ENCODE measurements around the gene RUNX1. TPM values are rescaled to one million over a fixed set of nuclear protein-coding genes. Genes with fewer than 3 reads are reported as not detected.

The RUNX1 gene
- polyA plus RNA-seq, 3 donors: 6.2 to 49.7 (median 8.7) TPM

DNA sequence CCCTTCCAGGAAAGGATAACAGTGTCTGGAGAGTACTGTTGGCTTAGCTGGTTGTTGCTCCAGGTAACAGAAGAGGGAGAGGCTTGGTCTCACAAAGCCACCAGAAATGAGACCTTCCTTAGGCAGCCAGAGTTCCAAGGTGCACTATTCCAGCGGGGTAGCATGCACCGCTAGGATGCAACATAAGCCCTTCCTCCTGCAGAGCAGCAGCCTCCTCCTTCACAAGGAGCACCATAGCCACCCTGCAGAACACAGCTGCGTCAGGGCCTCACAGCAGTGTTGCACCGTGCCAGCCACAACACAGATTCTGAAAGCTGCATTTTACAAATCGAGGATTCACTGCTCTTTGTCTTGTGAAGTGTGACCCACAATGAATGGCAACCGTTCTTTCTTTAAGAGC lies 238.3 kb downstream of the RUNX1 start:
- Histone ChIP-seq H3K9ac (ENCODE audit: insufficient read depth, low read length, poor library complexity, severe bottlenecking) (no peak overlapping the region), H2AFZ (ENCODE audit: insufficient read depth, low read depth, low read length, poor library complexity, severe bottlenecking) (no peak overlapping the region), H3K4me1 (ENCODE audit: control insufficient read depth in 1 of 2, insufficient read depth in 2 of 2, low read length in 2 of 2) (peaks cover 33 to 62% of the 10 kb centered on the region in 2 donors), H3K27me3 (ENCODE audit: control insufficient read depth in 2 of 2, insufficient read depth in 2 of 2, low read length in 2 of 2) (no peaks in the 10 kb centered on the region), H3K27ac (ENCODE audit: low read depth in 1 of 2, low read length in 2 of 2) (no peak overlapping the region), H3K9me3 (replicated peaks in 1 of 2; ENCODE audit: control insufficient read depth in 1 of 2, insufficient read depth in 1 of 2, low read length in 2 of 2) (no peaks in the 10 kb centered on the region), H3K79me2 (ENCODE audit: insufficient read depth, low read length) (peaks cover 88% of the 10 kb centered on the region), H3K4me3 (replicated peaks in 1 of 3; ENCODE audit: low read depth in 2 of 3, low read length in 3 of 3) (no peak overlapping the region), H4K20me1 (ENCODE audit: insufficient read depth, low read length) (peaks cover 86% of the 10 kb centered on the region), H3K36me3 (replicated peaks in 1 of 2; ENCODE audit: control insufficient read depth in 1 of 2, insufficient read depth in 2 of 2, low read length in 2 of 2) (peaks cover 38 to 72% of the 10 kb centered on the region in 2 donors), H3K4me2 (replicated peaks; ENCODE audit: extremely low read depth, low read length, poor library complexity, severe bottlenecking) (no peak overlapping the region)
- no peaks in the 10 kb centered on the region for H3K27me3 Mint-ChIP-seq (ENCODE audit: low read depth in 3 of 3)
- TF ChIP-seq CTCF (IDR thresholded peaks at IDR 0.05): no peak
- peak overlapping the region in 1 of 7 donors; percentile 17 for H3K27ac Mint-ChIP-seq
- WGBS (ENCODE audit: insufficient coverage): 98% methylated on average over 5 of the region's 6 CpGs
- no peak overlapping the region for H3K4me3 Mint-ChIP-seq
- H3K9me3 Mint-ChIP-seq: peaks cover 0 to 5% (median 0%) of the 10 kb centered on the region in 7 donors
- H3K4me1 Mint-ChIP-seq: peaks cover 82% of the 10 kb centered on the region
- H3K36me3 Mint-ChIP-seq: peaks cover 74 to 79% of the 10 kb centered on the region in 2 donors
- DNase-seq: no peak
- intact Hi-C loops (cut with micrococcal nuclease): no loop called here

DNA sequence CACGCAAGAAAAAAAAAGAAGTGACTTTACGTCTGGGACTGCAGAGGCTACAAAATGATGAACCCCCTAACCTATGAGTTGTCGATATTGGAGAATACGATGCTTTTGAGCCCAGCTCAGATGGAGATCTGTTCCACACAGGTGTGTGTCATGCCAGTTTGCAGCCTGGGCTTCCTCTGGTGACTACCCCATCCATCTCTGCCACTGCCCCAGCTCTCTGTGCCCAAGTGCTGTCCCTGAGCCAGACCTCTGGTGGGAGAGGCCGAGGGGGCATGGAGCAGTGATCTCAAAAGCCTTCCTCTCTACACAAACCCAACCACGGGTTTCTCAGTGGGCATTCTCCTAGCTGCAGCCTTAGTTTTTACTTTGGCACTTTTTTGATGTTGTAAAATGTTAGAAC lies 239.3 kb downstream of the RUNX1 start:
- H3K36me3 ChIP-seq (replicated peaks in 1 of 2; ENCODE audit: control insufficient read depth in 1 of 2, insufficient read depth in 2 of 2, low read length in 2 of 2): peaks cover 33 to 63% of the 10 kb centered on the region in 2 donors
- peaks cover 82% of the 10 kb centered on the region for H4K20me1 ChIP-seq (ENCODE audit: insufficient read depth, low read length)
- H3K4me1 ChIP-seq (ENCODE audit: control insufficient read depth in 1 of 2, insufficient read depth in 2 of 2, low read length in 2 of 2): peaks cover 35 to 68% of the 10 kb centered on the region in 2 donors
- peaks cover 0 to 5% (median 0%) of the 10 kb centered on the region in 7 donors for H3K9me3 Mint-ChIP-seq
- no peaks in the 10 kb centered on the region for H3K9me3 ChIP-seq (replicated peaks in 1 of 2; ENCODE audit: control insufficient read depth in 1 of 2, insufficient read depth in 1 of 2, low read length in 2 of 2)
- H3K27me3 ChIP-seq (ENCODE audit: control insufficient read depth in 2 of 2, insufficient read depth in 2 of 2, low read length in 2 of 2): no peaks in the 10 kb centered on the region
- H3K4me3 ChIP-seq (replicated peaks in 1 of 3; ENCODE audit: low read depth in 2 of 3, low read length in 3 of 3): no peak overlapping the region
- no peak overlapping the region for H3K4me2 ChIP-seq (replicated peaks; ENCODE audit: extremely low read depth, low read length, poor library complexity, severe bottlenecking)
- no peak for TF ChIP-seq CTCF (IDR thresholded peaks at IDR 0.05)
- no peak overlapping the region for H2AFZ ChIP-seq (ENCODE audit: insufficient read depth, low read depth, low read length, poor library complexity, severe bottlenecking)
- H3K9ac ChIP-seq (ENCODE audit: insufficient read depth, low read length, poor library complexity, severe bottlenecking): no peak overlapping the region
- DNase-seq: no peak
- H3K27me3 Mint-ChIP-seq (ENCODE audit: low read depth in 3 of 3): no peaks in the 10 kb centered on the region
- intact Hi-C loops (cut with micrococcal nuclease): loop anchor here (2.0 to 10.0 kb wide), 4 partner anchors 57 to 235 kb away; partner anchors contain the start of gene RUNX1 (in 1 of the 2)
- 100% methylated on average over 2 of the region's 6 CpGs for WGBS (ENCODE audit: insufficient coverage)
- H3K36me3 Mint-ChIP-seq: peaks cover 70 to 79% of the 10 kb centered on the region in 2 donors
- peaks cover 81% of the 10 kb centered on the region for H3K4me1 Mint-ChIP-seq
- H3K4me3 Mint-ChIP-seq: no peak overlapping the region
- H3K27ac ChIP-seq (ENCODE audit: low read depth in 1 of 2, low read length in 2 of 2): no peak overlapping the region
- peak overlapping the region in 2 of 7 donors; percentile 91 to 98 for H3K27ac Mint-ChIP-seq
- peaks cover 88% of the 10 kb centered on the region for H3K79me2 ChIP-seq (ENCODE audit: insufficient read depth, low read length)
